T47D (cell line): ENCODE results near the gene NUDT13.

ENCODE experiments used
- DNase-seq, 2 experiments: peaks; one replicate each; pipeline versions ENCODE4 v3.0.0 to v3.0.0-alpha.2; 2011 to 2012; ENCODE audit warnings: low read depth in 1 of 2, low spot score in 1 of 2
- JUND ChIP-seq: IDR thresholded peaks from 2 replicates; pipeline ENCODE4 v1.6.1; 2012; ENCODE audit warnings: low read depth
- in situ Hi-C: cut with HindIII; loops from 2 replicates; pipeline ENCODE4 v1.10.0; 2016; ENCODE audit warnings: low sequenced_read_pairs, low pct_unique_long_range_greater_than_20kb

NUDT13 gene

DNA sequence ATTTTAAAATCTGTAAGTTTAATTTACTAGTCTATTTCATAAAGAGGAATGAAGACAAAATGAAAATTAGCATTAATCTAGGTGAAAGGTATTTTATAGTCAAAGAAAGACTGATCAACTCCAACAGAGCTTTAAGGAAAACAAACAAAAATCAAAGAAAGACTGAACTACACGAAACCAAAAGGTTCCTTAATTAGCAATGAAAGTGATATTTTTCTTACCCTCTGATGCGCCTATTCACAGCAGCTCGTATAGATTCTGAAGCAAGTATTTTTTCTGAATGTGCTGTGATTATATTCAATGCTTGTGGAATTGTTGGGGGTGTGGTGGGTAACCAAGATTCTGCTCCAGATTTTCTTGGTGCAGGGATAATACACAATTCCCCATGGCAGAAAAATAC, 45.8 kb downstream of the NUDT13 start:
- no peak for TF ChIP-seq JUND
- in situ Hi-C loops, result no loop called here
- no peak for DNase-seq

DNA sequence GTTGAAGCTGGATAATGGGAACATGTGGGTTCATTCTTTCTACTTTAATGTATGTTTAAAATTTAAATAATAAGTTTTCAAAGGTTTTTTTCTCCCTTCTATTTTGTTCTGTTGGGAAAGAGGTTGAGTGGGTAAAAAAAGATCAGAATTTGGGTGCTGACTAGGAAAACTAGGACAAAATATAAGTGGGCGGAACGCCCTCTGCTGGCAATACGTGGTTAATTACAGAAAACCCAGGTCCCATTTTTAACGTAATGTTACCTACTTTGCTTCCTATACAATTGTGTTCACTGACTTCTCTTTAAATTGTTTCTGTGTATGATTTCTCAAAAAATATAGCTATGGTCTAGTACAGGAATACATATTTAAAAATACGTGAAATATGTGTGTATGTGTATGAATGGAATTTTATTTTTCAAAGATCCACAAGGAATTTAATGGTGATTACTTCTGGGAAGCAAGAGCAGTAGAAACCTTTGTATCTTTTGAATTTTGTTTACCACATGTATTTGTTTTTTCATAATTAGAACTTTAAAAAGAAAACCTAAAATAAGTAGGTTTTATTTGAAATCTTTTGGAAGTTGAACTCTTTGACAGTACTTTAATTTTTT, 48.9 kb downstream of the NUDT13 start:
- in situ Hi-C loops, result no loop called here
- peak in 1 of 2 experiments; percentile 38 for DNase-seq
- TF ChIP-seq JUND, result no peak

DNA sequence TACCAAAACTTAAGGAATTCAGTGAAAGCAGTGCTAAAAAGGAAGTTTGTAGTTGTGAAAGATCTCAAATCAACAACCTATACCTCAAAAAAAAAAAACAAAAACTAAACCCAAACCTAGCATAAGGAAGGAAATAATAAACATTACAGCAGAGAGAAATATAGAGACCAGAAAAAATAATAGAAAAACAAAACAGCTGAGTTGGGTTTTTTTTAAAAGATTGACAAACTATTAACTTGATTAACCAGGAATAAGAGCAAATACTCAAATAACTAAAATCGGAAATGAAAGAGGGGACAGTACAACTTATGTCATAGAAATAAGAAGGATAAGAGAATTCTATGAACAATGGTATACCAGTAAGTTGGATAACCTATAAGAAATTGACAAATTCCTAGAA, 50.8 kb downstream of the NUDT13 start:
- DNase-seq, result no peak
- in situ Hi-C loops, result no loop called here
- no peak for TF ChIP-seq JUND

DNA sequence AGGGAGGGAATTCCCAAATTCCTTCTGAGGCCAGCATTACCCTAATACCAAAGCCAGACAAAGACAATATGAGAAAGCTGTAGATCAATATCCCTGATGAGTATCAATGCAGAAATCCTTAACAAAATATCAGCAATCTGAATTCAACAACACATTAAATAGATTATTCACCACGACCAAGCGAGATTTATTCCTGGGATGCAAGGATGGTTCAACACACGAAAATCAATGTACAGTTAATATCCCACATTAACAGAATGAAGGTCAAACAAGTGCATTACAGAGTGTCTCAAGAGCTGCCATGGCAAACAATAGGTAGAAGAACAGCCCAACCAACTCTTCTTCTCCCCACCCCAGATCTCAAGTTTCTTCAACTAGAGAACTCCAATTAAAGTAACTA, 51.4 kb downstream of the NUDT13 start:
- DNase-seq, result no peak
- in situ Hi-C loops, result no loop called here

DNA sequence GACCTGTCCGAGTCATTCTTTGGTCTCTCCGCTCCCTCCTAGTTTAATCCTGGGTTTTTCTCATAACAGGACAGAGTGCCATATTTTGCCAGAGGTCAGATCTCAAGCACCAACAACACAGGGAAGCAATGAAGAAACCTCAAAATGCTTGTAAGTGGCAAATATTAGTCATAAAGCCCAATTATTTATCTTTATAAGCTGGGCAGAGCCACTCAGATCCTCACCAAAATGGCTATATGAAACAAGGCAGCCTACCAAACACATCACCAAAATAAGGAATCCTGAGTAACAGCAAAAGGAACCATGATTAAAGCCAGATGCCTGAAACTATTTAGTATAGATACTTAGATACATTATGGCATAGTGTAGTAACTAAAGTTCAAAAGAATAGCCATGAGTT, 52.8 kb downstream of the NUDT13 start:
- DNase-seq, result no peak
- no peak for TF ChIP-seq JUND
- in situ Hi-C loops, result no loop called here

More for the DNA sequence above, 51.4 kb downstream of the NUDT13 start:
- no peak for TF ChIP-seq JUND

DNA sequence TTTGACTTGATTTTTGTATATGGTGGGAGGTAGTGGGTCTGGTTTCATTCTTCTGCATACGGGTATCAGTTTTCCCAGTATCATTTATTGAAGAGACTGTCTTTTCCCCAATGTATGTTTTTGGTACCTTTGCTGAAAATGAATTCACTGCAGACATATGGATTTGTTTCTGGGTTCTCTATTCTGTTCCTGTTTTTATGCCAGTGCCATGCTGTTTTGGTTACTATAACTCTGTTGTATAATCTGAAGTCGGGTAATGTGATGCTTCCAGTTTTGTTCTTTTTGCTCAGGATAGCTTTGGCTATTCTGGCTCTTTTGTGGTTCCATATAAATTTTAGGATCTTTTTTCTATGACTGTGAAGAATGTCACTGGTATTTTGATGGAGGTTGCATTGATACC, 56.7 kb downstream of the NUDT13 start:
- no peak for DNase-seq
- TF ChIP-seq JUND, result no peak
- in situ Hi-C loops, result no loop called here

DNA sequence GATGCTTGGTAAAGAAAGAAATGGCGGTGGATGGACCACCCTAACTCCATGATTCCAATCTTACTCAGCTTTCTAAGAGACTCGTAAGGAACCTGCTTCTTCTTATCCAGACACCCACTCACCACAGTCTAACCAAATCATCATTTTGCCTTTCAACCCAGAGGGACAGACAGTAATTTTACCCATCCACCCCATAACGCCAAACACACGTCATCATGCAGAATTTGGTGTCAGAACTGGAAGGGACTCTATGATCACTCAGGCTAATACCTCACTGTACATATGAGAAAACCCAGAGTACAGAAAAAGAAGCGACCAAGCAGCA, 57.2 kb downstream of the NUDT13 start:
- no peak for DNase-seq
- no peak for TF ChIP-seq JUND
- in situ Hi-C loops, result no loop called here

DNA sequence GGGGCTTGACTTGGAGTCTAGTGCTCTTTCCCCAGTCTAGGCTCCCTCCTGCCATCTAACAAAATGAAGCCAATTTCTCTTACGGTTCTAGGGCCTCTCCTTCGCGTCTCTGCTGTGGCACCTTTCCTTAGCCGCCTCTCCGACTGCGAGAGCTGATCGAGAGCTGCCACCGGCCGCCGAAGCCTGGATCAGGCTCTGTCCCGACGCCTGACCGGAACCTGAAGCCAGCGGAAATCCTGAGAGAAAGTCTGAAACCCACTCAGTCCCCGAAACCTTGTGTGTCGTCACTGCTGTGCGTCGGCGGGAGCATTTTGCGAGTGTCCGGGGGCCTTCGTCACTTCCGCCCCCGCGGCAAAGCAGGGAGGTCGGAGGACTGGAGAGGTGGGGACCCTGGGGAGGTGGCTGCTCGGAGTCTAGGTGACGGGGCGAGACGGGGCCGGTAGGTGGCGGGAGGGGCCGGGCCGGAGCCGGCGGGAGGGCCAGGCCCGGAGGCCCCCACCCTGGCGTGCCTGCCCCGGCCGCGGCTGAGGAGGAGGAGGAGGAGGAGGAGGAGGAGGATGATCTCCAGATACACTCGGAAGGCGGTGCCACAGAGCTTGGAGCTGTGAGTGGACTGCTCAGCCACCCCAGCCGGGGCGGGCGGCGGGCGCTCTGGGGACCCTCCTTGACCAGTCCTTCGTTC, 57.7 kb downstream of the NUDT13 start, which contains the start of the genes ECD and FAM149B1:
TSS of gene ECD (minus strand) at position 226 of the 682 bp plus-strand sequence. CDS start 4,071 bp downstream, outside the sequence.
TSS of gene FAM149B1 (plus strand) at position 337 of the 682 bp plus-strand sequence. CDS start at position 558, 221 bp downstream.
- TF ChIP-seq JUND, result no peak
- peak; percentile 90 to 98 for DNase-seq
- in situ Hi-C loops, result no loop called here

DNA sequence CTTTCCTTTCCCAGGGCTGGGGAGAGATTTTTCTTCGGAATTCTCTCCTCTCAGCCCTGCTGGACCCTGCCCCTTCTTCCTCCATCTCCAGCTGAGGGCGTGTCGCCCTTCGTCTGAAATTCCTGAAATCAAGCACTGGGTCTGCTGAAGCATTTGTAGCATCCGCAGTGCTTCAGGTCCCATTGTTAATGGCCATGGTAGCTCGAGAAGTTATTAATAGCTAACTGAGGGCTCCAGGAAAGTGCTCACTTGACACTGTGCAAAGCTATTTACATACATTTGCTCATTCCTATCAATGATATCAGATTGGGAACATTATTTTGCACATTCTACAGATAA, 58.2 kb downstream of the NUDT13 start:
- in situ Hi-C loops, result no loop called here
- DNase-seq, result no peak
- TF ChIP-seq JUND, result no peak

DNA sequence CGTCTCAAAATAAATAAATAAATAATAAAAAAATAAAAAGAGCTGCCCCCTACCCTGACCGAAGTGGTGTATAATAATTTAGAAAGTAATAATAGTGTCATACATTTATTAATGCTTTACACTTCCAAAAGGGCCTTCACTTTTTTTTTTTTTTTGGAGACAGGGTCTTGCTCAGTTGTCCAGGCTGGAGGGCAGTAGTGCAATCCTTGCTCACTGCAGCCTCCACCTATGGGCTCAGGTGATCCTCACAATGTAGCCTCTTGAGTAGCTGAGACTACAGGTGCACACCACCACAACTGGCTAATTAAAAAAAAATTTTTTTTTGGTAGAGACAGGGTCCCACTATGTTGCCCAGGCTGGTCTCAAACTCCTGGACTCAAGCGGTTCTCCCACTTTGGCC, 59.1 kb downstream of the NUDT13 start:
- no peak for DNase-seq
- in situ Hi-C loops, result no loop called here
- no peak for TF ChIP-seq JUND

DNA sequence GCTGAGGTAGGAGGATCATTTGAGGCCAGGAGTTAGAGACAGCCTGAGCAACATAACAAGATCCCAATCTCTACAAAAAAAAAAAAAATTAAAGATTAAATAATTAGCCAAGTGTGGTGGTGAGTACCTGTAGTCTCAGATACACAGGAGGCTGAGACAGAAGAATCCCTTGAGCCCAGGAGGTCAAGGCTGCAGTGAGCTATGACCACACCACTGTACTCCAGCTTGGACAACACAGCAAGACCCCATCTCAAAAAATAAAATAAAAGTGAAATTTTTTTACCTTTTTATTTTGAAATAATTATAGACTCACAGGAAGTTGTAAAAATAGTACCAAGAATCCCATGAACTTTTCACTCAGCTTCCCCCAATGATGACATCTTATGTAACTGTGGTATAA, 62.6 kb downstream of the NUDT13 start:
- TF ChIP-seq JUND, result no peak
- DNase-seq, result no peak
- in situ Hi-C loops, result no loop called here

DNA sequence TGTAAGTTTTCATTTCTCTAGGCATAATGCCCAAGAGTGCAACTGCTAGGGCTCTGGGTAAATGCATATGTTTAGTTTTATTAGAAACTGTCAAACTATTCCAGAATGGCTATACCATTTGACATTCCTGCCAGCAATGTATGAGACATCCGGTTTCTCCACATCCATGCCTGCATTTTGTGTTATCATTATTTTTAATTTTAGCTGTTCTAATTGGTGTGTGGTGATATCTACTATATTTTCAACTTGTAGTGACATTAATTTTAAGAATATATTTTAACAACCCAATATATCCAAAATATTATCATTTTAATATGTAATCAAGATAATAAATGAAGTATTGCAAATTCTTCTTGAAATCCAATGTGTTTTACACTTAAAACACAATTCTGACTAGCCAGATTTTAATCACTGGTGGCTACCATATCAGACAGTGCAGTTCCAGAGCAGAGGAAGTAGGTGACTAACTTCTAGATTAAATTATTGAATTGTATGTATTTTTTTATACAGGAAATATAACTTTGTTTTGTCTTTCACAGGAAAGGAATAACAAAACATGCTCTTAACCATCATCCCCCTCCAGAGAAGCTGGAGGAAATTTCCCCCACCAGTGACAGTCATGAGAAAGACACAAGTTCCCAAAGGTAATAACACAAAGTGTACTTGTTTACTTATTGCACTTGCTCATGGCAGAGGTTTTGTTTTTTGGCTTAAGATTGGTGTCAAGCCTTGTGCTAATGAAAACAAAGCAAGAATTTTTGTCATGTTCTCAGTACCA, 64.1 kb downstream of the NUDT13 start:
- TF ChIP-seq JUND, result no peak
- no peak for DNase-seq
- in situ Hi-C loops, result no loop called here
